ENCODE measurements around the gene PLVAP.

GRCh38 chr19:17348700-17349099 is 28.4 kb downstream of the PLVAP start:
- TF ChIP-seq EZH2 (IDR thresholded peaks at IDR 0.05; ENCODE audit: borderline replicate concordance, low read length) (no peak), CTCF (conservative IDR thresholded peaks at IDR 0.05 in 1 of 2, IDR thresholded peaks at IDR 0.05 in 1 of 2; ENCODE audit: extremely low read depth in 1 of 2, insufficient read depth in 1 of 2, low read depth in 1 of 2, low read length in 2 of 2) (no peak)
